CD4-positive, alpha-beta T cell treated with Interleukin-1 beta for 1 hour (primary cell): ENCODE measurements around the gene CEP76.
"Not testable (repeated sequence)": the region's sequence is repeated elsewhere in the genome, so short reads cannot be mapped to it uniquely, and the experiment has no call there.

Experiments
- DNase-seq, 2 donors: peaks; one replicate each; pipeline ENCODE4 v3.0.0-alpha.2; 2020 to 2022

CEP76 gene

GRCh38 chr18:12640881-12641200 is 61.7 kb downstream of the CEP76 start:
- DNase-seq, result no peak

- DNase-seq, result no peak
Observed at GRCh38 chr18:12639990-12640880, 62.3 kb downstream of the CEP76 start.

GRCh38 chr18:12638644-12639124 is 63.8 kb downstream of the CEP76 start:
- no peak for DNase-seq

GRCh38 chr18:12637901-12638643 is 64.5 kb downstream of the CEP76 start:
- no peak for DNase-seq

- DNase-seq, result no peak
Observed at GRCh38 chr18:12637393-12637792, 65.1 kb downstream of the CEP76 start.

- no peak for DNase-seq
Observed at GRCh38 chr18:12631831-12632477, 70.6 kb downstream of the CEP76 start.

- DNase-seq, result no peak
Observed at GRCh38 chr18:12630136-12630535, 72.4 kb downstream of the CEP76 start.

GRCh38 chr18:12628706-12629702 is 73.5 kb downstream of the CEP76 start:
- no peak for DNase-seq

- DNase-seq, result not testable (repeated sequence)
Observed at GRCh38 chr18:12627199-12627598, 75.3 kb downstream of the CEP76 start.

GRCh38 chr18:12625241-12625640 is 77.3 kb downstream of the CEP76 start:
- DNase-seq, result no peak
